ENCODE results near the gene TAOK3. TPM values are rescaled to one million over a fixed set of nuclear protein-coding genes. Genes with fewer than 3 reads are reported as not detected.

Gene TAOK3
- total and polyA plus RNA-seq, 10 of the 15 experiments (the other 5 are each of a cell fraction or from before 2014, with no cell fraction given), result 41.3 to 131 (median 57.8) TPM

GRCh38 chr12:118297284-118297683, 75.4 kb downstream of the TAOK3 start:
- DNase-seq (ENCODE audit: low read depth, low spot score) (no peak), FAIRE-seq (no peak), ATAC-seq (no peak; the same call in 2 of the 3 replicates)
- Histone ChIP-seq H3K36me3 (ENCODE audit: control insufficient read depth in 2 of 2, insufficient read depth in 2 of 2, low read length in 1 of 2) (peaks cover 0 to 5% of the 10 kb centered on the region in 2 experiments; a peak in 3 of 4 replicates), H3K4me1 (ENCODE audit: control insufficient read depth, insufficient read depth, low read length) (peaks cover 18% of the 10 kb centered on the region), H3K4me3 (no peak overlapping the region), H3K9ac (ENCODE audit: control insufficient read depth, insufficient read depth, low read length) (no peak overlapping the region), H3K79me2 (ENCODE audit: control insufficient read depth, insufficient read depth, low read length) (peaks cover 35% of the 10 kb centered on the region), H3K9me3 (replicated peaks; ENCODE audit: control insufficient read depth, insufficient read depth, low read length) (no peaks in the 10 kb centered on the region), H3K27me3 (replicated peaks in 1 of 2; ENCODE audit: control insufficient read depth in 2 of 2, insufficient read depth in 2 of 2, low read length in 1 of 2) (no peaks in the 10 kb centered on the region), H3K27ac (ENCODE audit: control insufficient read depth, insufficient read depth) (no peak overlapping the region; the same call in 1 of the 2 replicates), H4K20me1 (ENCODE audit: control insufficient read depth, insufficient read depth) (no peaks in the 10 kb centered on the region), H3K4me2 (ENCODE audit: control insufficient read depth, insufficient read depth) (no peak overlapping the region), H2AFZ (ENCODE audit: control insufficient read depth, low read depth, low read length) (no peak overlapping the region)
- ChIA-PET SMC1A (ENCODE audit: uncharacterized antibody, unreplicated experiment) (interaction anchor here (0.6 to 5.1 kb wide), 6 partner anchors 9 to 122 kb away, joined by 3 to 117 read pairs (median 4); partner anchors contain the start of genes SUDS3 and TAOK3), RAD21 (ENCODE audit: unreplicated experiment) (interaction anchor here (4.6 kb wide), 1 partner anchor 79 kb away, joined by 72 read pairs; the partner anchor contains the start of gene SUDS3), POLR2A (interaction anchor here (1.7 kb wide), 1 partner anchor 79 kb away, joined by 4 read pairs; the partner anchor contains the start of gene SUDS3), CTCF (interaction anchor here (1.3 to 5.7 kb wide), 4 partner anchors 48 to 79 kb away, joined by 3 to 85 read pairs (median 29); partner anchors contain the start of gene SUDS3)
- 48% methylated on average over 2 of the region's 2 CpGs for WGBS (ENCODE audit: insufficient coverage, insufficient replicate concordance, low lambda C conversion rate, missing lambda C conversion rate)
- intact Hi-C loops (cut with micrococcal nuclease; ENCODE audit: unreplicated experiment), result no loop called here
- no TSS peak for BruUV-seq (replicated peaks)
- in situ Hi-C loops (cut with MboI), result no loop called here
- TF ChIP-seq PKNOX1 (IDR thresholded peaks at IDR 0.05) (no peak), SMARCA5 (IDR thresholded peaks at IDR 0.05) (0 out of 2 replicates have a peak, but pooled peaks have one; percentile 25), NFYA (IDR thresholded peaks at IDR 0.05; ENCODE audit: borderline replicate concordance, low read depth, low read length) (no peak), HDAC6 (IDR thresholded peaks at IDR 0.05; ENCODE audit: unreplicated experiment) (no peak)

GRCh38 chr12:118292836-118293235, 79.9 kb downstream of the TAOK3 start:
- DNase-seq (ENCODE audit: low read depth, low spot score), result no peak
- Histone ChIP-seq H3K4me2 (ENCODE audit: control insufficient read depth, insufficient read depth) (no peak overlapping the region), H3K4me3 (no peak overlapping the region), H2AFZ (ENCODE audit: control insufficient read depth, low read depth, low read length) (no peak overlapping the region), H3K27ac (ENCODE audit: control insufficient read depth, insufficient read depth) (no peak overlapping the region), H3K79me2 (ENCODE audit: control insufficient read depth, insufficient read depth, low read length) (peaks cover 6% of the 10 kb centered on the region), H3K9ac (ENCODE audit: control insufficient read depth, insufficient read depth, low read length) (no peak overlapping the region), H3K27me3 (replicated peaks in 1 of 2; ENCODE audit: control insufficient read depth in 2 of 2, insufficient read depth in 2 of 2, low read length in 1 of 2) (no peaks in the 10 kb centered on the region), H4K20me1 (ENCODE audit: control insufficient read depth, insufficient read depth) (no peaks in the 10 kb centered on the region), H3K9me3 (replicated peaks; ENCODE audit: control insufficient read depth, insufficient read depth, low read length) (no peaks in the 10 kb centered on the region), H3K4me1 (ENCODE audit: control insufficient read depth, insufficient read depth, low read length) (no peaks in the 10 kb centered on the region), H3K36me3 (ENCODE audit: control insufficient read depth in 2 of 2, insufficient read depth in 2 of 2, low read length in 1 of 2) (peaks cover 0 to 5% of the 10 kb centered on the region in 2 experiments; a peak in 3 of 4 replicates)
- POLR2A ChIA-PET, result interaction anchor here (0.8 kb wide), 1 partner anchor 157 kb away, joined by 3 read pairs; the partner anchor contains the start of gene PEBP1
- CTCF ChIA-PET, result interaction anchor here (1.0 to 1.5 kb wide), 2 partner anchors 10 to 66 kb away, joined by 3 read pairs; no protein-coding TSS in a partner anchor
- BruUV-seq (replicated peaks), result no TSS peak
- in situ Hi-C loops (cut with MboI) (no loop called here), intact Hi-C loops (cut with micrococcal nuclease; ENCODE audit: unreplicated experiment) (no loop called here)
- no peak for FAIRE-seq
- 96% methylated on average over 1 of the region's 1 CpG for WGBS (ENCODE audit: insufficient coverage, insufficient replicate concordance, low lambda C conversion rate, missing lambda C conversion rate)
- SMC1A ChIA-PET (ENCODE audit: uncharacterized antibody, unreplicated experiment), result no interaction called here
- no peak for ATAC-seq
- RAD21 ChIA-PET (ENCODE audit: unreplicated experiment), result interaction anchor here (0.5 kb wide), 1 partner anchor 126 kb away, joined by 3 read pairs; no protein-coding TSS in a partner anchor
- TF ChIP-seq FOXK2 (IDR thresholded peaks at IDR 0.05), result no peak
- no peak for TF ChIP-seq CREM (IDR thresholded peaks at IDR 0.05; ENCODE audit: low read depth)
- TF ChIP-seq RUNX3 (IDR thresholded peaks at IDR 0.05; ENCODE audit: low read length), result no peak
- TF ChIP-seq NFXL1 (IDR thresholded peaks at IDR 0.05; ENCODE audit: borderline replicate concordance), result no peak
- no peak for TF ChIP-seq BHLHE40 (IDR thresholded peaks at IDR 0.05; ENCODE audit: borderline replicate concordance in 1 of 2, low read depth in 2 of 2, low read length in 1 of 2)
- TF ChIP-seq NRF1 (conservative IDR thresholded peaks at IDR 0.05; ENCODE audit: low read depth, low read length), result no peak
- no peak for TF ChIP-seq EED (IDR thresholded peaks at IDR 0.05; ENCODE audit: low read depth)
- no peak for TF ChIP-seq ZNF384 (IDR thresholded peaks at IDR 0.05; ENCODE audit: borderline replicate concordance, low read depth, low read length)
- TF ChIP-seq MTA3 (IDR thresholded peaks at IDR 0.05; ENCODE audit: borderline replicate concordance, low read length), result no peak
- no peak for TF ChIP-seq SIX5 (IDR thresholded peaks at IDR 0.05; ENCODE audit: low read depth, low read length, severe bottlenecking)
- no peak for TF ChIP-seq BRCA1 (IDR thresholded peaks at IDR 0.05; ENCODE audit: low read depth, low read length)
